Keratinocyte (primary cell): ENCODE measurements around the gene DOP1B. TPM values are rescaled to one million over a fixed set of nuclear protein-coding genes. Genes with fewer than 3 reads are reported as not detected.

ENCODE experiments used
- DNase-seq: peaks from one replicate; pipeline ENCODE4 v3.0.0-alpha.2; 2011; ENCODE audit warnings: low read depth, missing footprints, low spot score
- FAIRE-seq: peaks from 2 replicates; lab custom pipeline; 2011; peaks lifted over from hg19 to GRCh38; lab: Jason Lieb, UNC
- H2AFZ ChIP-seq: 2 replicates; pipeline ENCODE4 v1.6.0; 2012; ENCODE audit warnings: low read length, control low read depth, inconsistent platforms; ENCODE audit not compliant: control insufficient read depth
- H3K27ac ChIP-seq: 2 replicates; pipeline ENCODE4 v1.5.1; 2011; ENCODE audit warnings: low read length; ENCODE audit not compliant: control insufficient read depth, insufficient read depth
- H3K27me3 ChIP-seq: 3 replicates; pipeline ENCODE4 v1.6.0; 2011; ENCODE audit warnings: low read length; ENCODE audit not compliant: control insufficient read depth, insufficient read depth; ENCODE audit errors: extremely low read depth
- H3K36me3 ChIP-seq, 2 experiments: 2 replicates in 1 of 2; 3 replicates in 1 of 2; pipeline ENCODE4 v1.5.1; 2011; ENCODE audit warnings: low read length in 2 of 2, mild to moderate bottlenecking in 1 of 2; ENCODE audit not compliant: control insufficient read depth in 2 of 2, insufficient read depth in 2 of 2; ENCODE audit errors: extremely low read depth in 1 of 2
- H3K4me1 ChIP-seq: 3 replicates; pipeline ENCODE4 v1.5.1; 2011; ENCODE audit warnings: low read length; ENCODE audit not compliant: control insufficient read depth, insufficient read depth; ENCODE audit errors: extremely low read depth
- H3K4me2 ChIP-seq: 3 replicates; pipeline ENCODE4 v1.6.0; 2011; ENCODE audit warnings: low read depth, low read length; ENCODE audit not compliant: control insufficient read depth, insufficient read depth; ENCODE audit errors: extremely low read depth
- H3K4me3 ChIP-seq, 3 experiments: fragments of 200-600 bp in 1 of 3; sonication (generic) in 1 of 3; 2 replicates in 2 of 3; 3 replicates in 1 of 3; pipeline ENCODE4 v1.5.1; 2011 to 2016; ENCODE audit warnings: low read length in 3 of 3, mild to moderate bottlenecking in 3 of 3, control low read depth in 2 of 3, inconsistent platforms in 1 of 3, low read depth in 1 of 3, mixed read lengths in 1 of 3, mixed run types in 1 of 3, moderate library complexity in 1 of 3; ENCODE audit not compliant: control insufficient read depth in 2 of 3, insufficient read depth in 2 of 3; ENCODE audit errors: extremely low read depth in 1 of 3
- H3K79me2 ChIP-seq: 2 replicates; pipeline ENCODE4 v1.6.0; 2012; ENCODE audit warnings: low read length; ENCODE audit not compliant: control insufficient read depth, insufficient read depth
- H3K9ac ChIP-seq: 3 replicates; pipeline ENCODE4 v1.6.0; 2011; ENCODE audit warnings: low read length; ENCODE audit not compliant: control insufficient read depth, insufficient read depth; ENCODE audit errors: extremely low read depth
- H3K9me1 ChIP-seq: 3 replicates; pipeline ENCODE4 v1.6.0; 2011; ENCODE audit warnings: low read length; ENCODE audit not compliant: control insufficient read depth, insufficient read depth; ENCODE audit errors: extremely low read depth
- H3K9me3 ChIP-seq: 2 replicates; pipeline ENCODE4 v1.5.1; 2012; ENCODE audit warnings: low read depth, low read length; ENCODE audit not compliant: control insufficient read depth
- H4K20me1 ChIP-seq: 3 replicates; pipeline ENCODE4 v1.6.0; 2011; ENCODE audit warnings: low read length; ENCODE audit not compliant: control insufficient read depth, insufficient read depth; ENCODE audit errors: extremely low read depth
- EZH2 ChIP-seq: IDR thresholded peaks from one replicate; pipeline ENCODE4 v1.6.1; 2012; ENCODE audit warnings: inconsistent platforms, mild to moderate bottlenecking, low read length, moderate library complexity
- dilution Hi-C: fragments of 300-500 bp; cut with MboI; formaldehyde crosslinking; loops from one replicate; pipeline ENCODE4 v1.7.0; 2020; ENCODE audit warnings: low sequenced_read_pairs; ENCODE audit not compliant: extremely low pct_ligation_motif_present
- polyA plus RNA-seq, 5 experiments: library from polyadenylated mRNA; depleted of rRNA in 3 of 5; stranded (reverse) in 3 of 5; stranded (forward) in 1 of 5; unstranded in 1 of 5; fragments of >200 nt; gene quantifications; 1 replicate in 1 of 5; 2 replicates in 3 of 5; 3 replicates in 1 of 5; pipeline versions ENCODE4 v1.2.1 to v1.2.3, GENCODE V29; 2011 to 2012; ENCODE audit warnings: missing spikeins in 2 of 5, low read depth in 1 of 5, low replicate concordance in 1 of 5
- TF ChIP-seq, protein P1 (sequence below), 3 experiments: IDR thresholded peaks in 1 of 3; conservative IDR thresholded peaks in 1 of 3; optimal IDR thresholded peaks in 1 of 3; 2 replicates in 2 of 3; 3 replicates in 1 of 3; pipeline versions ENCODE3 to v1.5.1; 2011; ENCODE audit warnings: low read length in 3 of 3, mild to moderate bottlenecking in 3 of 3, moderate library complexity in 2 of 3, control low read depth in 1 of 3, inconsistent platforms in 1 of 3; ENCODE audit not compliant: insufficient read depth in 2 of 3; ENCODE audit errors: extremely low read depth in 1 of 3

Gene DOP1B
- polyA plus RNA-seq, 1 donor (not counting 4 experiments of a cell fraction or from before 2014, with no cell fraction given): 2.9 TPM

DNA sequence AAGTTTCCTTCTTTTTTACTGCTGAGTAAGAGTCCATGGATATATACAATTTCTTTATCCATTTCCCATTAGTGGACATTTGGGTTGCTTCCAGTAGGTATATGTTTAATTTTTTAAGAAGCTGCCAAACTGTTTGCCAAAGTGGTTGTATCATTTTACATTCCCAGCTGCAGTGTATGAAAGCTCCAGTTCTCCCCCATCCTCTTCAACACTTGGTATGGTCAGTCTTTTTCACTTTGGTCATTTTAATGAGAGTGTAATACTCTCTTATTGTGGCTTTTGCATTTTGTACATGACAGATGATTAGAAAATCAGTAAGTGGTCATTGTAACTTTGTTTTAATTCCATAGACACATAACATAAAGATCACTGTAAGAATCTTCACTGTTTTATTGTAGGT lies 22.5 kb downstream of the DOP1B start:
- dilution Hi-C loops: no loop called here

DNA sequence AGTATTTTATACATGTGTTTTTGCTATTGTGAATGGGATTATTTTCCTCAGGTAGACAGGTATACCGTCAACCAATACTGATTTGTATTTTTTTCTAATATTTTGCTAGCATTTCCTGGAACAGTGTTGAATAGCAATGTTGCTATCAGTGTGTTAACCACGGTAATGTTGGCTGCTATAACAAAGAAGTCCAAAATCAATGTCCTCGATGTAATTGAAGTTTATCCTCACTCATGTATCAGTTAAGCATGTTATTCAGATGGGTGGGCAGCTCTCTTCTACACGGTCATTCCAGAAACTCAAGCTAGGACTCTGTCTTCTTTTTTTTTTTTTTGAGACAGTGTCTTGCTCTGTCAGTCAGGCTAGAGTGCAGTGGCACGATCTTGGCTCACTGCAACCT lies 24.3 kb downstream of the DOP1B start:
- no peak overlapping the region for H3K4me2 ChIP-seq
- FAIRE-seq: no peak

More for the DNA sequence above, 22.5 kb downstream of the DOP1B start:
- no peaks in the 10 kb centered on the region for H3K9me1 ChIP-seq
- FAIRE-seq (peak; percentile 26), DNase-seq (no peak)
- H4K20me1 ChIP-seq: no peaks in the 10 kb centered on the region
- TF ChIP-seq EZH2: no peak
- TF ChIP-seq, protein P1, sequence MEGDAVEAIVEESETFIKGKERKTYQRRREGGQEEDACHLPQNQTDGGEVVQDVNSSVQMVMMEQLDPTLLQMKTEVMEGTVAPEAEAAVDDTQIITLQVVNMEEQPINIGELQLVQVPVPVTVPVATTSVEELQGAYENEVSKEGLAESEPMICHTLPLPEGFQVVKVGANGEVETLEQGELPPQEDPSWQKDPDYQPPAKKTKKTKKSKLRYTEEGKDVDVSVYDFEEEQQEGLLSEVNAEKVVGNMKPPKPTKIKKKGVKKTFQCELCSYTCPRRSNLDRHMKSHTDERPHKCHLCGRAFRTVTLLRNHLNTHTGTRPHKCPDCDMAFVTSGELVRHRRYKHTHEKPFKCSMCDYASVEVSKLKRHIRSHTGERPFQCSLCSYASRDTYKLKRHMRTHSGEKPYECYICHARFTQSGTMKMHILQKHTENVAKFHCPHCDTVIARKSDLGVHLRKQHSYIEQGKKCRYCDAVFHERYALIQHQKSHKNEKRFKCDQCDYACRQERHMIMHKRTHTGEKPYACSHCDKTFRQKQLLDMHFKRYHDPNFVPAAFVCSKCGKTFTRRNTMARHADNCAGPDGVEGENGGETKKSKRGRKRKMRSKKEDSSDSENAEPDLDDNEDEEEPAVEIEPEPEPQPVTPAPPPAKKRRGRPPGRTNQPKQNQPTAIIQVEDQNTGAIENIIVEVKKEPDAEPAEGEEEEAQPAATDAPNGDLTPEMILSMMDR (optimal IDR thresholded peaks at IDR 0.05 in 1 of 3, IDR thresholded peaks at IDR 0.05 in 1 of 3, conservative IDR thresholded peaks at IDR 0.05 in 1 of 3; ENCODE audit: extremely low read depth in 1 of 3, insufficient read depth in 2 of 3, low read length in 3 of 3): no peak
- no peak overlapping the region for H3K4me3 ChIP-seq
- H3K4me2 ChIP-seq: no peak overlapping the region
- no peak overlapping the region for H2AFZ ChIP-seq
- no peaks in the 10 kb centered on the region for H3K9me3 ChIP-seq
- H3K27ac ChIP-seq: no peak overlapping the region
- H3K9ac ChIP-seq: no peak overlapping the region
- H3K36me3 ChIP-seq: no peaks in the 10 kb centered on the region
- no peaks in the 10 kb centered on the region for H3K79me2 ChIP-seq
- H3K27me3 ChIP-seq: no peaks in the 10 kb centered on the region
- no peaks in the 10 kb centered on the region for H3K4me1 ChIP-seq

More for the DNA sequence above, 24.3 kb downstream of the DOP1B start:
- no peaks in the 10 kb centered on the region for H3K27me3 ChIP-seq
- no peak overlapping the region for H3K27ac ChIP-seq
- no peaks in the 10 kb centered on the region for H3K79me2 ChIP-seq
- no peaks in the 10 kb centered on the region for H4K20me1 ChIP-seq
- TF ChIP-seq, protein P1 (optimal IDR thresholded peaks at IDR 0.05 in 1 of 3, IDR thresholded peaks at IDR 0.05 in 1 of 3, conservative IDR thresholded peaks at IDR 0.05 in 1 of 3; ENCODE audit: extremely low read depth in 1 of 3, insufficient read depth in 2 of 3, low read length in 3 of 3): no peak
- TF ChIP-seq EZH2: no peak
- H3K9me3 ChIP-seq: no peaks in the 10 kb centered on the region
- H2AFZ ChIP-seq: no peak overlapping the region
- no peaks in the 10 kb centered on the region for H3K4me1 ChIP-seq
- no peaks in the 10 kb centered on the region for H3K36me3 ChIP-seq
- dilution Hi-C loops: no loop called here
- H3K4me3 ChIP-seq: no peak overlapping the region
- H3K9ac ChIP-seq: no peak overlapping the region
- no peaks in the 10 kb centered on the region for H3K9me1 ChIP-seq
- DNase-seq: no peak
